ENCODE data around the gene DRAM2.
"Not testable (repeated sequence)": the region's sequence is repeated elsewhere in the genome, so short reads cannot be mapped to it uniquely, and the experiment has no call there.

DRAM2 gene

DNA sequence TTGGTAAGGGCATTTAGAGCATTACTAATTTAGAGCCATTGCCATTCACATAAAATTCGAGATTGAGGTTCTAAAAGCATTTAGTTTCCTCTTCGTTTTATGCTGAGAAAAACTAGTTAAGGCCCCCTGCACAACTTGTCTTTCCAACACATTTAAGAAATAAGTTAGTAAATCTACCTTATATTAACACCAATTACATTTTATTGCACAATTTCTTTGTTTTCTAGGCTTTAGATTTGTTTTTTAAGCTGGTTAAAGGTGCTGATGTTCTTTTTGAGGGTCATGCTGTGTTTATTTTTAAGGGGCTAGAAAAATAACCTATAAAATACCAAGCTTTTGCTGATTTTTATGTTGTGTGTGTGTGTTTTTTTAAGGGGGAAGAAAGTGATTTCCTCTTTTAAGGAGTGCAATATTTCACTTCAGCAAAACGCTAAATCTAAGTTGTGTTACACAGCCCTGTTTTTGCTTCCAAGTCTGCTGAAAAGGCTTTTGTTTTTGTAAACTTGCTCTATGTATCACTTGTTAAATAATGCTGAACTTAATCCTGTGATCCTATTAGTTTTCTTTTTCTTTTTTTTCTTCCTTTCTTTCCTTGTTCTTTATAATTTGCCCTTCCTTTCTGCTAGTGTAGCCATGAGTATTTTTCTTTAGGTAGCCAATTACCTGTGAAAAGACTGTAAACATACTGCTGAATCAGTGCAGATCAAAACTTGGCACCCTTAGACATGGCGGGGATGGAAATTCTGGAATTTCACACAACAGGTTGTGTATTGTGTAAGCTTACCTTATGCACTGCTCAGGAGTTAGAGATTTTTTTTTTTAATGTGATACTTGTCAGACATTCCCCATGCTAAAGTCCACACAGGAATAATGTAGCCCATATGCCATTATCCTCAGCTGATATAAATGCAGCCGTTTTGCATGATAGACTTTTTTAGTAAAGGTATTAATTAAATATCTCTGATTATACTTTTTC is 1.6 kb upstream of the DRAM2 start:
- no peak for DNase-seq

DNA sequence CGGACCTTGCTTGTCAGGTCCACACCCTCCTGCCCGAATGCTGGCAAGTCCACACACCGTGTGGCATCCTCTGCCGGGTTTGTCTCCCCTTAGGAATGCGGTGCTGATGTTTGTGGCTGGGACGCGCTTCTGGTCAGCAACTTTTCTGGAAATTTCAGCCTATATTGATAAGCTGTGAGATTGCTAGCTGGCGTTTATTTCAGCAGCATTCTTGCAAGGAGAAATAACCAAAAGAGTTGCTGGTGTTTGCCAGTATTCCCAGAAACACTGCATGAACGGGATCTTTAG is 731 bp upstream of the DRAM2 start:
- DNase-seq: no peak

DNA sequence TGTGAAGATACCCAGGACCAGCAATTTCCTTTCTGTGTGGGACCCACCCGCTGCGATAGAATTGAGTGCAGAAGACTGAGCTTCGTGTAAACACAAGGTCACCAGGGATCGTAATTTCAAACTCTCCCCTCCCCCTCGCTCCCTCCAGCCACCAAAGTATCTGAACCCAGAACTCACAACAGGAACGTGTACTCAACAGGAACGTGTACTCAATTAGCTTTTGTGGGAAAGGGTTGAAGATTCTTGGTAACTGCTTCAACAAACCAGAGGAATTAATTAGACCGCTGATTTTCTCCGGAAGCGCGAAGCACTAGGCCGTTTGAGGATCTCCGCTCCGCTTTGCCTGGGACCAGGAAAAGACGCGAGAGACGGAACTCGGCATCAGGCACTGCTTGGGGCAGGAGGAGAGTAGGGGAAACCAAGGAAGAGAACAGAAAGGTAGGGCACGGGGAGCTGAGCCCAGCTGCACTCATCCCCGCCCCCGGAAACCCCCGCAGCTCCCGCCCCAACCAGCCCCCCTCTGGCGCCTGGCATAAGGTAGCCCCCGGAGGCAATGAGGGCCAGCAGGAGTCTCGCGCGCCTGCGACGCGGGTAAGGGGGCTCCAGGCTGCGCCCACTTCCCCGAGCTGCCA is 453 bp downstream of the DRAM2 start:
- peak; percentile 37 for DNase-seq

DNA sequence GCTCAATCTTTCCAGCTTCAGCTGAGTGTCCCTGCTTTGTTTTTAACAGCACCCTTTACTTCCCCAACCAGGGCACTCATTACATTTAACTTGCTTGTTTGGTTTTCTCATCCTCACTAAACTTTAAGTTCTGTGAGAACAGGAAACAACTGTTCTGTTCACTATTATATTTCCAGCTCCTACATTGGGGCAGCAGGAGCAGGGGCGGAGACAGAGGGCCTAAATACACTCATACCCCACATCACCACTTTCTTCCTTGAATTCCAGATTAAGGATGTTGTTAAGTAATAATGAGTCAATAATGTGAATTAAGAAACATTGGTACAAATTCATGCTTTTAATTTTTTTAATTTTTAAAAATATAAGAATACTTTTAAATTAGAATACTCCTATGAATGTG is 6.0 kb downstream of the DRAM2 start:
- no peak for DNase-seq

DNA sequence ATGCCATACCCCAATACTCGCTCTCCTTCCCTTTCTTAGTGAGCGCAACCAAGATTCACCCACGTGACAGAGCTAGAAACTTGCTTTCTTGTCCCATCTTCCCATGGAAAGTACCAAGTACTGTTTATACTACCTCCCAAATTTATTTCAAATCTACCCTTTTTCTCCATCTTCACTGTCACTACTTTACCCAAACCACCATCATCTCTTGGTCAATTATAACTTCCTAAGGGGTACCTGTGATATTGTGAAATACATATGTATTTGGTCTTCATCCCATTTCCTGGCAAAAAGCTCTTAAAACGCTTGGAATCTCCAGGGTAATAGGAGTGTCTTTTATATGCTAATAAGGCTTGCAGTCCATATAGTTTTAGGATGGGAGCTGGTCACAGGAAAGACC is 8.2 kb downstream of the DRAM2 start:
- DNase-seq: no peak

DNA sequence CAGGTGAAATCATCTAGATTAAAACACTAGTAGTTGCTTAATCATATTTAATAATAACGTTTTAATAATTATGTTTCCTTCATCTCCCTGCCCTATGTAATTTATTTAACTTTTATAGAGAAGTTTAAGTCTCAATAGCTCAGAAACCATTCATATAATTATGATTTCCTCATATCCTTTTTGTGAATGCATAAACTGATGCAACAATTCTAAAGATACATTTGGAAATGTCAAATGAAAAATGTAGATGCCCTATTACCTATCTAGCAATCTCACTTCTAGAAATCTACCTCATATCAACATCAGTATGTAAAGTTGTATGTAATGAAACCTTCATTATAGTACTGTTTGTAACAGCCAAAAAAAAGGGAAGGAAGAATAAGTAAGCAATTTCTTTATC is 10.5 kb downstream of the DRAM2 start:
- DNase-seq: no peak

DNA sequence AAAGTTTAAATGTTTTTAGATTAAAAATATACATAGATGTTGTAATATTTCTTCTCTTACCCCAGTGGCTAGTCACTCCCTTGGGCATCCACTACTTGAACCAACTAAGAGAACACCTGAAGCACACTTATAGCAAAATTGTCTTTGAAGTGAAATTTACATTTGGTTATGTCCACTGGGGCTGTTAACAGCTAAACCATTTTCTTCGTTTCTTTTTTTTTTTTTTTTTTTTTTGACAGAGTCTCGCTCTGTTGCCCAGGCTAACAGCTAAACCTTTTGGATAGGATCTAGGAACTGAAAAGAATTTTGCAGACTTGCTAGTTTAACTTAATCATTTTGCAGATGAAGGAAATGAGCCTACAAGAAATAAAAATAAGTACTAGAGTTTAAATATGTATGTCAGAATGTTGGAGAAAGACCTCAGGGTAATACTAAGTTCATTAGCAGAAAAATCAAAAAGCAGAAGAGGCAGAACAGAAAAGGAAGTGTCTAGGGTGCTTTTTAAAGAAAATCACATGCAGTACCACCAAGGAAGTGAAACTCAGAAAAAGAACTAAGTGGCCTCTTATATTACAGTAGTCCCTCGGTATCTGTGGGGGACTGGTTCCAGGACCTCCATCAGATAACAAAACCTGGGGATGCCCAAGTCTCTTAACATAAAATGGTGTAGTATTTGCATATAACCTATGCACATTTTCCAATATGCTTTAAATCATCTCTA is 11.8 kb downstream of the DRAM2 start:
- DNase-seq: no peak

DNA sequence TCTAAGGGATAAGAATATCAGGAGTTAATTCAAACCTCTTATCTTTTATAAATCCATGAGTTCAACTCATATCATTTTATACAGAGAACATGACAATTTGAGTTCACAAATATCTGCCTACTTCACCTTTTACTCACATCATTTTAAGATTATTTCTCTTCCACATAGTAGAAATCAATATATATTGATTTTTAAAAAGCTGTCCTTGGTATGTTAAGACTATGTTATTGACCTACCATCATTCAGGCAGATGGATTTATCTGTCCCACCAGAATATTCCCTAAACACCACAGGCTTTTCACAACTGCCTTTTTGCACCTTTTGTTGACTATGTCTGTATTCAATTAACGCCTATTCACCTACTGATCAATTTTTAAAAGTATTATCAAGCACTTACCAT is 13.5 kb downstream of the DRAM2 start:
- DNase-seq: no peak

DNA sequence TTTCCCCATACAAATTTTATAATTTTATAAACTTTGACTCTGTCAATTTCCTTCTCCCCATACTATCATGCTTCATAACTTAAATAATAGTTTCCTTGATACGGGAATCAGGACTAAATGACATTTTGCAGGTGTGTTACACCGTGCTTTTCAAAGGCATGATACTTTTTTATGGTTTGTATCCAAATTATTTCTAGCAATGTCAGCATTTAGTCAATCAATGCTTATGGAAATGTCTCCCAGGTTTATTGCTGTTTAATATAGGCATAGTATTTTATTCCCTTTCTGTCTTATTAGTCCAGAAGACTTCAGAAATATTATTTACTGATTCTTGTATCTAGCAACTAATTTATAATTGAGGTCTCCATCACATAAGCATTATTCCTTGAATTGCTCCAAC is 23.4 kb downstream of the DRAM2 start:
- no peak for DNase-seq

DNA sequence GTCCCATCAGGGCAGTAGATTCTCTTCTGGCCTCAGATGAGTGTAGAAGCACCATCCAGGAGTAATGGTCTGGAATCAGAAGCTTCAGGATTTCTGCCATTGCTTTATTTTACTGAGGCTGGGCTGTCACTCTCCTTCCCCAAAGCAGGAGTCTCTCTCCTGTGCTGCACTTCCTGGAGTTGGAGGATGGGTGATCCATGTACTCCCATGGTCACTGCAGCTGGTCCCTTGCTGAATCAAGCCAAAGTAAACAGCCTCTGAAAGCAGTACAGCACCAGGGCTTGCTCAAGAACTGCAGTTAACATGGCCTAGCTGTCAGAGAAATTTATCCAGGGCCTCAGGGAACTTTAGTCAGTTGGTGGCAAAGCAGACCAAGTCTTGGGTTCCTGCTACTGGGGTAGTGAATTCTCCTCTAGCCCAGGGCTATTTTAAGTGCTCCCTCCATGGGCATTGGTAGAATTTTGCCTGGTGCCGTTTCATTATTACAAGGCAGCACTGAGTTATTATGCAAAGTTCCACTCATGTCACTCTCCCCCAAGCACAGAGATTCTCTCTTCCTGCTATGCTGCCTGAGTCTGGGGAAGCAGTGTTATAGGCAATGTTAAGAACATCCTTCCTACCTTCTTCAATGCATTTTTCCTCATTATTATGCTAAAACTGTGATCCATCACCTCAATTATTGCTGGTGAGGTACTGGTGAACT is 29.5 kb downstream of the DRAM2 start:
- no peak for DNase-seq

DNA sequence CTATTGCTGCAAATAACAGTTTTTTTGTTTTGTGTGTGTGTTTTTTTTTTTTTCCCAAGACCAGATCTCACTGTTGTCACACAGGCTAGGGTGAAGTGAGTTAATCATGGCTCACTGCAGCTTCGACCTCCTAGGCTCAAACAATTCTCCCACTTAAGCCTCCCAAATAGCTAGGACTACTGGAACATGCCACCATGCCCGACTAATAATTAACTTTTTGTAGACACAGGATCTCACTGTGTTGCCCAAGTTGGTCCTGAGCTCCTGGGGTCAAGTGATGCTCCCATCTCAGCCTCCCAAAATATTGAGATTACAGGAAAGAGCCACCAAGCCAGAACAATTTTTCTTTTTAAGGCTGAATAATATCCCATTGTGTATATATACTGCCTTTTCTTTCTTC is 34.9 kb downstream of the DRAM2 start:
- DNase-seq: no peak

DNA sequence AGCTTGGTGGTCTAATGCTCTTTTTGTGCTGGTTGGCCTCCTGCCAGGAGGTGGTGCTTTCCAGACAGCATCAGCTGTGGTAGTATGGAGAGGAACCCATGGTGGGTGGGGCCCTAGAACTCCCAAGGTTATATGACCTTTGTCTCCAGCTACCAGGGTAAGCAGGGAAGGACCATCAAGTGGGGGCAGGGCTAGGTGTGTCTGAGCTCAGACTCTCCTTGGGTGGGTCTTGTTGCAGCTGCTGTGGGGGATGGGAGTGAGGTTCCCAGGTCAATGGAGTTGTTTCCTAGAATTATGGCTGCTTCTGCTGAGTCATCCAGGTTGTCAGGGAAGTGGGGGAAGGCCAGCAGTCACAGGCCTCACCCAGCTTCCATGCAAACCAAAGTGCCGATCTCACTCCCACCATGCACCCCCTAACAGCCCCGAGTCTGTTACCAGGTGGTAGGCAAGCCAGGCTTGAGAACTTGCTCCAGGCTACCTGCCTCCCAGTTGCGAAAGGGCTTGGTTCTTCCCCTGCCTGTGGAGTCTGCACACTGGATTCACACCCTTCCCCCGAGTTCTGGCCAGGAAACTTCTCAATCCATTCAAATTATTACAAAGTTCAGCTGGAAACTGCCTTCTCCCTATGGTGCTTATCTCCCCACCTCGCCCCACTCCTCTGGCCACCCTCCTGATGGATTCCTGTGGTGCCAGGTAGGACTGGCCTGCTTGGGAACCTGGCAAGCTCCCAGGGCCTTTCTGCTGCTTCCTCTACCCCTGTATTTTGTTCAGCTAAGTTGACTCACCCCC is 37.8 kb downstream of the DRAM2 start:
- DNase-seq: no peak

DNA sequence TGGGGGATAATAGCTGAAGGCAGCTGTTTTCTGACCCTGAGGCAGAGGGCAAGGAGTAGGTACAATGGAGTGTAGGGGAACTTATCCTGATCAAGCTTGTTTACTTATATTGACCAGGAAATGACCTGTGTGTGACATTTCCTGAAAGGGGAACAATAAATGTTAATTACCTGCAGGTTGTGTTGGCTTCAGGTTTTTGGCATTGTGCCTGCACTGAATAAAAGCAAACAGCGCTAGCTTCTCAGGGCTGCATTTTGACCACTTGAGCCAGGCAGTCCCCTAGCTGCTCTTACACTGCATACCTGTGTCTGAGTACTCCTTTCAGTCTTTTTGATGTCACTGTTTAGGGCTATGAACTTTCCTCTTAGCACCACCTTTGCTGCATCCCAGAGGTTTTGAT is 40.6 kb downstream of the DRAM2 start:
- DNase-seq: no peak

DNA sequence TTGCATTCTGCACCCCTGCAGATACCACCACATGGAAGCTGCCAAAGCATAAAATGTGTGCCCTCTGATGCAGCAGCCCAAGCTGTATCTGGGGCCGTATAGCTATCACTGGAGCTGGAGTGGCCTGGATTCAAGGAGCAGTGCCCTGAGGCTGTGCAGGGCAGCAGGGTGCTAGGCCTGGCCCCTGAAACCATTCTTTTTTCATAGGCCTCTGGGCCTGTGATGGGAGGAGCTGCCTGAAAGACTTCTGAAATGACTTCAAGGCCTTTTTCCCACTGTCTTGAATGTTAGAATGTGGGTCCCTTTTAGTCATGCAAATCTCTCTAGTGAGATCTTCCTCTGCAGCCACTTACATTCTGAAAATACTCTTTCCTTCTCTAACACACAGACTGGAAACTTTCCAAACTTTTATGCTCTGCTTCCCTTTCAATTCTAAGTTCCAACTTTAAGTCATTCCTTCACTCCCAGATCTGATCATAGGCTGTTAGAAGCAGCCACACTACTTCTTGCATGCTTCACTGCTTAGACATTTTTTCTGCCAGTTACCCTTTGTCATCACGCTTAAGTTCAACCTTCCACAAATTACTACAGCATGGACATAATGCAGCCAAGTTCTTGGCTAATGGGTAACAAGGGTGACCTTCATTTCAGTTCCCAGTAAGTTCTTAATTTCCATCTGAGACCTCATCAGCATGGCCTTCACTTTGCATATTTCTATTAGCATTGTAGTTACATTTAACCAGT is 42.4 kb downstream of the DRAM2 start:
- DNase-seq: no peak

DNA sequence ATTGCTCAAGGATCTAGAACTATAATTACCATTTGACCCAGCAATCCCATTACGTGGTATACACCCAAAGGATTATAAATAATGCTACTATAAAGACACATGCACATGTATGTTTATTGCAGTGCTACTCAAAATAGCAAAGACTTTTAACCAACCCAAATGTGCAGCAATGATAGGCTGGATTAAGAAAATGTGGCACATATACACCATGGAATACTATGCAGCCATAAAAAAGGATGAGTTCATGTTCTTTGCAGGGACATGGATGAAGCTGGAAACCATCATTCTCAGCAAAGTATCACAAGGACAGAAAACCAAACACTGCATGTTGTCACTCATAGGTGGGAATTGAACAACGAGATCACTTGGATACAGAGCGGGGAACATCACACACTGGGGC is 44.5 kb downstream of the DRAM2 start:
- not testable (repeated sequence) for DNase-seq

DNA sequence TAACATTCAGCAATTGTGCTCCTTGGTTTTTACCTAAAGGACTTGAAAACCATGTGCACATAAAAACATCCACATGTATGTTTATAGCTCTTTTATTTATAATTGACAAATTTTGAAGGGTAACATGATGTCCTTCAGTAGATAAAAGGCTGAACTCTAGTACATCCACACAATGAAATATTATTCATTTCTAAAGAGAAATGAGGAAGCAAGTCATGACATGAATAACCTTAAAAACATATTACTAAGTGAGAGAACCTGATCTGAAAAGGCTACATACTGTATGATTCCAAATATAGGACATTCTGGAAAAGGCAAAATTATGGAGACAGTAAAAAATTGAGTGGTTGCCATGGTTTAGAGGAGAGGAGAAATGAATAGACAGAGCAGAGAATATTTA is 50.3 kb downstream of the DRAM2 start:
- DNase-seq: no peak

DNA sequence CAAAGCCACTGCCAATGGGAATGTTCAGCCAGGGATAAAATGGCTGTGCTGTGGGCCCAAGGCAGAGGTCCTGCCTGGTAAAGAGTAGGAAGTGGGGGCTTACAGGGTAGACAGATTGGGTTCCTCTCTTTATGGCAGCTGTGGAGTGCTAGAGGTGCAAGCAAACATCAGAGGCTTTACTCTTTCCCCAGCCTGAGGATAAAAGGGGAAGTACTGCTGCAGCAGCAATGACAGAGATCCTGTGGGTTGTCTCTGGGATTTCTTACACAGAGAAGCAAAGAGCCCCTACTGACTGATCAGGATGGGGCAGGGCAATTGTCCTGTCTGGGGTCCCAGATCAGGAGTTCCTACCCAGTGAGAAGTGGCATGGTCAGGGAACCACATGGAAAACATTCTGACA is 54.2 kb downstream of the DRAM2 start:
- DNase-seq: no peak

DNA sequence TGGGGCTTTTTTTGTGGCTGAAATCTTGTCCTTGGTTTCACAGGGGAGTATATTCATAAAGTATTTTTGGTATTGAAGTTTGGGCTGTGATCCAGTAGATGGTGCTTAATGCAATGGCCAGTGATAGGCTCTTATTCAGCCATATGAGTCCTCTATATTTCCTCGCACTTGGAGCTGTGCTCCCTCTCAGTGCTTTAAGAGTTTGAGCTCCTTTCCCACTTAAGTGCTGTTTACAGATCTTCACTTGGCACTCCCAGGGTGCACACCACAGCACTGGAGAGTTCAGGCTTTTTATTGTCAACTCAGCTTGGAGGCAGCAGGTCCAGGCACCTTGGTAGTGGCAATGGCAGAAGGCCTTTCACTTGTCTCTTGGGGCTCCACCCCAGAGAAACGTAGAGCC is 54.9 kb downstream of the DRAM2 start:
- DNase-seq: no peak

DNA sequence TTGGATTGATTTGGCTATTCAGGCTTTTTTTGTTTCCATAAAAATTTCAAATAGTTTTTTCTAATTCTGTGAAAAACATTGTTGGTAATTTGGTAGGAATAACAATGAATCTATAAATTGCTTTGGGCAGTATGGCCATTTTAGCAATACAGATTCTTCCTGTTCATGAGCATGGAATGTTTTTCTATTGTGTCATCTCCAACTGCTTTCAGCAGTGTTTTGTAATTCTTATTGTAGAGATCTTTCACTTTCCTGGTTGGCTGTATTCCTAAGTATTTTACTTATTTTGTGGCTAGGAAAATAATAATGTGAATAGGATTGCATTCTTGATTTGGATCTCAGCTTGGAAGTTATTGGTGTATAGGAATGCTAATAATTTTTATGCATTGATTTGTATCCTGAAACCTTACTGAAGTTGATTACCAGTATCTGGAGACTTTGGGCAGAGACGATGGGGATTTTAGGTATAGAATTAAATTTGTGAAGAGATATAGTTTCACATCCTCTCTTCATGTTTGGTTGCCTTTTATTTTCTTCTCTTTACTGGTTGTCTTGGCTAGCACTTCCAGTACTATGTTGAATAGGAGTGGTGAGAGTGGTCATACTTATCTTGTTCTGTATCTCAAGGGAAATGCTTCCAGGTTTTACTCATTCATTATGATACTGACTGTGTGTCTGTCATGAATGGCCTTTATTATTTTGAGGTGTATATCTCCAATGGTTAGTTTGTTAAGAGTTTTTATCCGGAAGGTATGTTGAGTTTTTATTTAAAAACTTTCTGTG is 57.3 kb downstream of the DRAM2 start:
- DNase-seq: no peak

DNA sequence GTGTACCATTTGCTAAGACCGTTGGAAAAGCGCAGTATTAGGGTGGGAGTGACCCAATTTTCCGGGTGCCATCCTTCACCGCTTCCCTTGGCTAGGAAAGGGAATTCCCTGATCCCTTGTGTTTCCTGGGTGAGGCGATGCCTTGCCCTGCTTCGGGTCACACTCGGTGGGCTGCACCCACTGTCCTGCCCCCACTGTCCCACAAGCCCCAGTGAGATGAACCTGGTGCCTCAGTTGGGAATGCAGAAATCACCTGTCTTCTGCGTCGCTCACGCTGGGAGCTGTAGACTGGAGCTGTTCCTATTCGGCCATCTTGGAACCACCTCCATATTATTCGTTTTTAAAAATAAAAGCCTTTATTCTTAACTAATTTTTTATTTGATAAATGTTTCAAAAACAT is 60.6 kb downstream of the DRAM2 start:
- DNase-seq: not testable (repeated sequence)

DNA sequence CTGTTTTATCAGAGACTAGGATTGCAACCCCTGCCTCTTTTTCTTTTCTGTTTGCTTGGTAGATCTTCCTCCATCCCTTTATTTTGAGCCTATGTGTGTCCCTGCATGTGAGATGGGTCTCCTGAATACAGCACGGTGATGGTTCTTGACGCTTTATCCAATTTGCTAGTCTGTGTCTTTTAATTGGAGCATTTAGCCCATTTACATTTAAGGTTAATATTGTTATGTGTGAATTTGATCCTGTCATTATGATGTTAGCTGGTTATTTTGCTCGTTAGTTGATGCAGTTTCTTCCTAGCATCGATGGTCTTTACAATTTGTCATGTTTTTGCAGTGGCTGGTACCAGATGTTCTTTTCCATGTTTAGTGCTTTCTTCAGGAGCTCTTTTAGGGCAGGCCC is 62.6 kb downstream of the DRAM2 start:
- DNase-seq: not testable (repeated sequence)

Measured in KG1 (cell line).